Stimulated activated effector memory CD8-positive, alpha-beta T cell treated with anti-CD3 and anti-CD28 coated beads, Interleukin-12 subunit alpha, Interleukin-12 subunit beta, amount 100 ng/mL, for 72 hours (primary cell): ENCODE results near the gene TOP3B.
A peak's percentile ranks its signal among the peaks of the same experiment; 100 is the strongest.

Experiments used
- ATAC-seq: fragments of 150-1000 bp; cut with Tn5 transposase; 2 replicates; pipeline ENCODE4 v1.10.0; 2021
- DNase-seq, 2 donors: peaks; one replicate each; pipeline ENCODE4 v3.0.0; 2021 to 2022; ENCODE audit warnings: low spot score in 2 of 2
- H3K27ac Mint-ChIP-seq: one replicate; pipeline ENCODE4 v1.8.0; 2022; ENCODE audit warnings: mild to moderate bottlenecking, mixed read lengths
- H3K36me3 Mint-ChIP-seq: one replicate; pipeline ENCODE4 v1.8.0; 2022; ENCODE audit warnings: mild to moderate bottlenecking, mixed read lengths
- H3K4me1 Mint-ChIP-seq: one replicate; pipeline ENCODE4 v1.8.0; 2022; ENCODE audit warnings: mixed read lengths
- H3K4me3 Mint-ChIP-seq: one replicate; pipeline ENCODE4 v1.8.0; 2022; ENCODE audit warnings: mild to moderate bottlenecking, mixed read lengths
- H3K9me3 Mint-ChIP-seq: one replicate; pipeline ENCODE4 v1.8.0; 2022; ENCODE audit warnings: mixed read lengths

Gene TOP3B

GRCh38 chr22:21982338-21982965, at the start of gene TOP3B:
TSS of gene TOP3B (minus strand) at chr22:21982787. CDS start at chr22:21975709, 7,078 bp downstream.
- H3K4me1 Mint-ChIP-seq: peaks cover 36% of the 10 kb centered on the region
- ATAC-seq: peak; percentile 95
- H3K27ac Mint-ChIP-seq: peak within 1 kb of the TSS; percentile 90

GRCh38 chr22:22031183-22031945, 48.8 kb upstream of the TOP3B start:
- H3K36me3 Mint-ChIP-seq: no peaks in the 10 kb centered on the region
- H3K4me3 Mint-ChIP-seq: no peak overlapping the region
- no peaks in the 10 kb centered on the region for H3K4me1 Mint-ChIP-seq
- H3K27ac Mint-ChIP-seq: no peak overlapping the region
- ATAC-seq (no peak), DNase-seq (no peak)
- H3K9me3 Mint-ChIP-seq: no peaks in the 10 kb centered on the region

More at GRCh38 chr22:21982338-21982965, at the start of gene TOP3B:
- DNase-seq: peak; percentile 84 to 92
- Mint-ChIP-seq H3K36me3 (peaks cover 10% of the 10 kb centered on the region), H3K4me3 (peak within 1 kb of the TSS; percentile 82), H3K9me3 (no peaks in the 10 kb centered on the region)

- no peak overlapping the region for H3K27ac Mint-ChIP-seq
- DNase-seq (no peak), ATAC-seq (peak; percentile 19)
- H3K9me3 Mint-ChIP-seq: no peaks in the 10 kb centered on the region
- H3K4me3 Mint-ChIP-seq: no peak overlapping the region
- H3K4me1 Mint-ChIP-seq: no peaks in the 10 kb centered on the region
- H3K36me3 Mint-ChIP-seq: no peaks in the 10 kb centered on the region
These were observed 48.1 kb upstream of the TOP3B start for GRCh38 chr22:22030493-22031182.

GRCh38 chr22:22027955-22028354, 45.4 kb upstream of the TOP3B start:
- no peaks in the 10 kb centered on the region for H3K36me3 Mint-ChIP-seq
- no peak for DNase-seq
- H3K27ac Mint-ChIP-seq: no peak overlapping the region
- H3K4me3 Mint-ChIP-seq: no peak overlapping the region
- H3K9me3 Mint-ChIP-seq: no peaks in the 10 kb centered on the region
- ATAC-seq: no peak
- H3K4me1 Mint-ChIP-seq: peaks cover 2% of the 10 kb centered on the region

- DNase-seq: peak in 1 of 2 donors; percentile 17
- Mint-ChIP-seq H3K4me3 (no peak overlapping the region), H3K4me1 (peaks cover 6% of the 10 kb centered on the region), H3K27ac (peak overlapping the region; percentile 8), H3K9me3 (no peaks in the 10 kb centered on the region), H3K36me3 (no peaks in the 10 kb centered on the region)
- no peak for ATAC-seq
These were observed 43.7 kb upstream of the TOP3B start for GRCh38 chr22:22026157-22026831.

GRCh38 chr22:22025320-22026156, 43.0 kb upstream of the TOP3B start:
- DNase-seq: peak in 1 of 2 donors; percentile 36
- H3K4me3 Mint-ChIP-seq: no peak overlapping the region

GRCh38 chr22:22024440-22024839, 41.9 kb upstream of the TOP3B start:
- no peaks in the 10 kb centered on the region for H3K36me3 Mint-ChIP-seq
- no peak for DNase-seq
- no peak overlapping the region for H3K4me3 Mint-ChIP-seq
- no peaks in the 10 kb centered on the region for H3K9me3 Mint-ChIP-seq
- no peak for ATAC-seq
- peaks cover 6% of the 10 kb centered on the region for H3K4me1 Mint-ChIP-seq
- no peak overlapping the region for H3K27ac Mint-ChIP-seq

More at GRCh38 chr22:22025320-22026156, 43.0 kb upstream of the TOP3B start:
- no peaks in the 10 kb centered on the region for H3K9me3 Mint-ChIP-seq
- peak; percentile 36 for ATAC-seq
- no peak overlapping the region for H3K27ac Mint-ChIP-seq
- H3K36me3 Mint-ChIP-seq: no peaks in the 10 kb centered on the region
- H3K4me1 Mint-ChIP-seq: peaks cover 6% of the 10 kb centered on the region

- DNase-seq (no peak), ATAC-seq (no peak)
- no peaks in the 10 kb centered on the region for H3K9me3 Mint-ChIP-seq
- H3K4me3 Mint-ChIP-seq: no peak overlapping the region
- no peak overlapping the region for H3K27ac Mint-ChIP-seq
- peaks cover 6% of the 10 kb centered on the region for H3K4me1 Mint-ChIP-seq
- no peaks in the 10 kb centered on the region for H3K36me3 Mint-ChIP-seq
These were observed 41.1 kb upstream of the TOP3B start for GRCh38 chr22:22023581-22024137.

- no peak overlapping the region for H3K4me3 Mint-ChIP-seq
- ATAC-seq: no peak
- H3K36me3 Mint-ChIP-seq: no peaks in the 10 kb centered on the region
- no peak overlapping the region for H3K27ac Mint-ChIP-seq
- no peaks in the 10 kb centered on the region for H3K9me3 Mint-ChIP-seq
- peaks cover 6% of the 10 kb centered on the region for H3K4me1 Mint-ChIP-seq
- no peak for DNase-seq
These were observed 40.5 kb upstream of the TOP3B start for GRCh38 chr22:22022947-22023534.

- Mint-ChIP-seq H3K27ac (no peak overlapping the region), H3K9me3 (no peaks in the 10 kb centered on the region), H3K4me3 (no peak overlapping the region), H3K4me1 (peaks cover 6% of the 10 kb centered on the region), H3K36me3 (no peaks in the 10 kb centered on the region)
- ATAC-seq (peak; percentile 21), DNase-seq (no peak)
These were observed 39.8 kb upstream of the TOP3B start for GRCh38 chr22:22022255-22022840.

- no peak overlapping the region for H3K27ac Mint-ChIP-seq
- H3K36me3 Mint-ChIP-seq: no peaks in the 10 kb centered on the region
- ATAC-seq: no peak
- no peak overlapping the region for H3K4me3 Mint-ChIP-seq
- H3K9me3 Mint-ChIP-seq: no peaks in the 10 kb centered on the region
- H3K4me1 Mint-ChIP-seq: peaks cover 6% of the 10 kb centered on the region
- no peak for DNase-seq
These were observed 38.7 kb upstream of the TOP3B start for GRCh38 chr22:22021162-22021750.

- H3K4me1 Mint-ChIP-seq: peaks cover 6% of the 10 kb centered on the region
- no peak overlapping the region for H3K4me3 Mint-ChIP-seq
- H3K9me3 Mint-ChIP-seq: no peaks in the 10 kb centered on the region
- no peaks in the 10 kb centered on the region for H3K36me3 Mint-ChIP-seq
- H3K27ac Mint-ChIP-seq: no peak overlapping the region
- ATAC-seq (no peak), DNase-seq (no peak)
These were observed 37.9 kb upstream of the TOP3B start for GRCh38 chr22:22020425-22020852.

GRCh38 chr22:22019659-22020424, 37.3 kb upstream of the TOP3B start:
- no peak for DNase-seq
- Mint-ChIP-seq H3K9me3 (no peaks in the 10 kb centered on the region), H3K4me1 (peaks cover 6% of the 10 kb centered on the region), H3K36me3 (no peaks in the 10 kb centered on the region), H3K4me3 (no peak overlapping the region), H3K27ac (no peak overlapping the region)
- ATAC-seq: no peak
